HTR-8/SVneo (cell line): ENCODE data around the gene MCM3AP.

ENCODE experiments used
- DNase-seq: peaks from one replicate; pipeline ENCODE4 v3.0.0; 2011; ENCODE audit warnings: low spot score, mixed read lengths; ENCODE audit not compliant: insufficient read length
- FAIRE-seq: peaks from 2 replicates; lab custom pipeline; 2011; peaks lifted over from hg19 to GRCh38; lab: Jason Lieb, UNC

Gene MCM3AP

GRCh38 chr21:46284077-46284644 is 1.2 kb downstream of the MCM3AP start:
- DNase-seq: no peak
- FAIRE-seq: no peak

GRCh38 chr21:46274797-46275390 is 10.5 kb downstream of the MCM3AP start:
- no peak for DNase-seq
- FAIRE-seq: no peak

GRCh38 chr21:46273341-46273740 is 12.1 kb downstream of the MCM3AP start:
- FAIRE-seq (no peak), DNase-seq (no peak)

- no peak for DNase-seq
- no peak for FAIRE-seq
Observed at GRCh38 chr21:46269466-46269865, 15.9 kb downstream of the MCM3AP start.

GRCh38 chr21:46268371-46268770 is 17.0 kb downstream of the MCM3AP start:
- no peak for FAIRE-seq
- no peak for DNase-seq

GRCh38 chr21:46266946-46267345 is 18.5 kb downstream of the MCM3AP start:
- FAIRE-seq: no peak
- DNase-seq: no peak

- FAIRE-seq (no peak), DNase-seq (no peak)
Observed at GRCh38 chr21:46265736-46266525, 19.5 kb downstream of the MCM3AP start.

GRCh38 chr21:46264690-46265144 is 20.7 kb downstream of the MCM3AP start:
- no peak for DNase-seq
- no peak for FAIRE-seq

GRCh38 chr21:46264046-46264689 is 21.2 kb downstream of the MCM3AP start:
- DNase-seq (no peak), FAIRE-seq (no peak)

- no peak for DNase-seq
Observed at GRCh38 chr21:46256501-46256994, 28.9 kb downstream of the MCM3AP start.

GRCh38 chr21:46255758-46256337 is 29.6 kb downstream of the MCM3AP start:
- DNase-seq: no peak
- FAIRE-seq: no peak

More at GRCh38 chr21:46256501-46256994, 28.9 kb downstream of the MCM3AP start:
- no peak for FAIRE-seq

GRCh38 chr21:46255166-46255565 is 30.2 kb downstream of the MCM3AP start:
- DNase-seq (no peak), FAIRE-seq (no peak)

- no peak for DNase-seq
- no peak for FAIRE-seq
Observed at GRCh38 chr21:46254208-46254975, 31.0 kb downstream of the MCM3AP start.

GRCh38 chr21:46253610-46254124 is 31.7 kb downstream of the MCM3AP start:
- FAIRE-seq: peak; percentile 13

GRCh38 chr21:46252840-46253239 is 32.6 kb downstream of the MCM3AP start:
- FAIRE-seq (no peak), DNase-seq (no peak)

More at GRCh38 chr21:46253610-46254124, 31.7 kb downstream of the MCM3AP start:
- no peak for DNase-seq

GRCh38 chr21:46250146-46250725 is 35.2 kb downstream of the MCM3AP start:
- DNase-seq (no peak), FAIRE-seq (no peak)

GRCh38 chr21:46248827-46249226 is 36.6 kb downstream of the MCM3AP start:
- no peak for DNase-seq
- FAIRE-seq: no peak

GRCh38 chr21:46248422-46248782 is 37.0 kb downstream of the MCM3AP start:
- DNase-seq (no peak), FAIRE-seq (no peak)
